ENCODE results near the gene LRFN5.
"Not testable (repeated sequence)": the region's sequence is repeated elsewhere in the genome, so short reads cannot be mapped to it uniquely, and the experiment has no call there.

The LRFN5 gene

DNA sequence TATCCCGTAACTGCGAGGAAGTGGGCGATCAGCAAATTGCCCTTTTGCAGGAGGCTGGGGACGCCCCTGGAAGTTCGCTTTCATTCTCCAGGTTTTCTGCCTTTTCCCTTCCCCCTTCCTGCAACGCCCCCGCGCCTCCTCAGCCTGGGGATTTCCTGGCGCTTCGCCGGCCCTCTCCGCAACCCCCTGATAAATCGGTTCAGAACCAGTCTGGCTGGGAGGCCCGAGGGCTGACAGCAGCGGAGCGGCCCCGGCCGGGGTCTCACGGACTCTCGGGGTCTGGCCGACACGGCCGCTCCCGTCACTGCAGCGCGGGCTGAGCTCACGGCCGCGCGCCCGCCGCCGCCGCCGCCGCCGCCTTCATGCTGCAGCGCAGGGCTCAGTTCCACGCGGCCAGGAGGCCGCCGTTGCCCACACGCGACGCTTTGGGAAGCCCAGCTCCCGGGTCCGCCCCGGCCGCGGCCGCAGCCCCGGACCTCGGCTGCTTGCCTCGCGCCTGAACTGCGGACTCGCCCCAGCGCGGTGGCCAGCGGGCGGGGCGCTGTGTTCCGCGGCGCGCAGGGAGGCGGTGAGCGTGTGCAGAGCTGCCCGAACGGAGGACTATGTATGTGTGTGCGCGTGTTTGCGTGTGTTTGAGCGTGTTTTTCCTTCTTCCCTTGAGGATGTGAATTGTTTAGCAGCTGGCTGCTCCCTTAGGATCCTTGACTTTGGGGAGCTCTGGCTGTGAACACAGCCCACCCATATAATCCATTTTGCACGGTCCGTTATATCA is at the start of gene LRFN5:
LRFN5 (plus strand) TSS at position 345 of the 772 bp plus-strand sequence.
- DNase-seq, result peak in 1 of 2 experiments; percentile 18

GRCh38 chr14:41558490-41558889 is 48.2 kb upstream of the LRFN5 start:
- DNase-seq, result no peak

- not testable (repeated sequence) for DNase-seq
Measured at GRCh38 chr14:41566864-41567263, 39.8 kb upstream of the LRFN5 start.

GRCh38 chr14:41568979-41569378 is 37.7 kb upstream of the LRFN5 start:
- DNase-seq, result no peak

GRCh38 chr14:41570415-41571155 is 36.1 kb upstream of the LRFN5 start:
- DNase-seq, result no peak

DNA sequence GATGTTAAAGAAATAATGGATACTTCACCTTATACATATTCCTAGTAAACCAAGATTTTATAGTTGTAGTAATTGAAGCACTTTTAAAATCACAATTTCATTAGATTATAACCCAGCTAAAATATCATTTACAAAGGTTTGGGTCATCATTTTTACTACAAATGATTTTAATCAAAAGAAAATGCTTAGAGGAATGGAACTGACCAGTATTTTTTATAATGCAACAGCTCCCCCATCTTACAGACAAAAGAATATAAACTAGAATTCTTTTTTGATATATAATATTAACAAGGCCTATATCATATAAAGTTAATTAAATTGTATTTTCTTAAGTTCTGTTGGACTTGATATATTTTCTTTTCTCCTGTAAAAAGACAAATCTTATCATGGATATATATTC is 20.4 kb upstream of the LRFN5 start:
- no peak for DNase-seq

DNA sequence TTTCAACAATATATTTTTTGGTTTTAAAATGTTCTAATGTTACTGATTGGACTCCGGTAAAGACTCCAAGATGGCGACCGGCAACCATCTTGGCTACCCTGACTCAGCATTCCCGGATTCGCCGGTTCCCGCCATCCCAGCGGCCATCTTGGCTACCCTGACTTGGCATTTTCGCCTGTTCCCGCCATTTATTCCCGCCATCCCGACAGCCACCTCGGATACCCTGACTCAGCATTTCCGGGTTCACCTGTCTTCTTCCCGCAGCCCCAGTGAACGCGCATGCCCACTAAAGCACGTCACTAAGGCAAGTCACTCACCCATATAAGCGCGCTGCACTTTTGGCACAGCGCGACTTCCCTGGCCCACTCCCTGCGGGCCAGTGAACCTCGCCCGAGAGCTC is 9.0 kb upstream of the LRFN5 start:
- no peak for DNase-seq

GRCh38 chr14:41599805-41600385 is 6.8 kb upstream of the LRFN5 start:
- not testable (repeated sequence) for DNase-seq

GRCh38 chr14:41604721-41605531 is 1.8 kb upstream of the LRFN5 start:
- DNase-seq, result peak in 1 of 2 experiments; percentile 4

GRCh38 chr14:41605550-41606281 is 960 bp upstream of the LRFN5 start:
- DNase-seq, result no peak

GRCh38 chr14:41606282-41606531 is 469 bp upstream of the LRFN5 start:
- DNase-seq, result no peak

DNA sequence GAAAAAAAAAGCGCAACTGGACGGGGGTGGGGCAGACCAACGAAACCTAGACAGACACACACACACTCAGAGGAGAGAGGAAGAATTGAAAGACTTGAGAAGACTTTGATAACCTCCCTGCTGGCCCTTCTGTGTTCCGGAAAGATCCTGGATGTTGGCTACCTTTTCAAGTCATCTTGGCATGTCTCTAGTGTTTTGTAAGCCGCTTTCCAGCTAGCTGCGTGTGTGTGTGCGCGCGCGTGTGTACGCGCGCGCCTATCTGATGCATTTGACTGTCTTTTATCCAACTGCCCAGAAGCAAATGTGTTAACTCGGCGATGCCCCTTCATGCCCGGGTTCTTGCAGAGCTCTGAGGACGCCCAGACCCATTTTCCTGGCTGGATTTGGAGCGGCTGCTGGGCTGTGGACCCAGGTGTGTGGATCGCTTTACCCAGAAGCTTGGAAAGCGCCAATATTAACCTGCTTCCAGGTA is 664 bp downstream of the LRFN5 start:
- no peak for DNase-seq

GRCh38 chr14:41607966-41608663 is 1.4 kb downstream of the LRFN5 start:
- DNase-seq, result no peak

- no peak for DNase-seq
Measured at GRCh38 chr14:41608681-41609390, 2.2 kb downstream of the LRFN5 start.

- DNase-seq, result peak in 1 of 2 experiments; percentile 20
Measured at GRCh38 chr14:41609704-41610183, 3.1 kb downstream of the LRFN5 start.

- DNase-seq, result no peak
Measured at GRCh38 chr14:41615011-41615595, 8.4 kb downstream of the LRFN5 start.

DNA sequence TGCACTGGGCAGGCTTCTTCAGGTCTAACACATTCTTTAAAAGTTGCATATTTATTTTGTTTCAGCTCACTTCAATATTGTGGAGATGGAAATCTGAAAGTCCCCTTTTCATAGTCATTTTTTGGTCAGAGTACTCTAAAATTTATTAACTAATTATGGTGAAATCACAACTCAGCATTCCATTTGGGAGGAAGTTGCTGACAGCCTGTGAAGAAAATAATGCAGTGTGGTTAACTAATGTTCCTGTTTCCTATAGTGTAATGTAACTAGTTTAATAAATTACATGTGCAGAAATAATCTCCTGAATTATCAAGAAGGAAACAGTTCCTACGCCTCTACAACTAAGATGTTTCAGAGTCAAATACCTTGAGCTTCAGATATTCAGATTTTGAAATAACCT is 17.1 kb downstream of the LRFN5 start:
- no peak for DNase-seq

GRCh38 chr14:41629876-41630275 is 23.2 kb downstream of the LRFN5 start:
- no peak for DNase-seq

GRCh38 chr14:41634286-41634685 is 27.6 kb downstream of the LRFN5 start:
- no peak for DNase-seq

Data from NCI-H526 (cell line).